ENCODE measurements around the gene ZDBF2.
"Not testable (repeated sequence)": the region's sequence is repeated elsewhere in the genome, so short reads cannot be mapped to it uniquely, and the experiment has no call there.

Gene ZDBF2

DNA sequence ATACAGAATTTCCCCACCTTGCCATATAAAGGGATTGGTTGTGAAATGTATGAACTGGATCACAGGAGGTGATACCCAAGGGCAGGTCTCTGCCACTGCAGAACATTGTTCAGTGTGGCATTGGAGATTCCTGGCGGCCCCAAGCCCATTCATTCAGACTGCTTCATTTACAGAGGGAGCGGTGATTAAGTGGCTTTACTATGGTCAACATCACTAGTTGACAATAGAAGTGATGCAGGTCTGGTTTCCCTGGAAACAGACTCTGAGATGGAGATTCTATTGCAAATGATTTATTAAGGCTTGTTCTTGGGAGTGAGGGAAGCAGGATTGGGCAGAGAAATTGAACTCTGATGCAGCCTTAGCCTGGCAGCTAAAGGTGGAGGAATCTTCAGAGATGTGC is 62.4 kb downstream of the ZDBF2 start:
- DNase-seq, result no peak

DNA sequence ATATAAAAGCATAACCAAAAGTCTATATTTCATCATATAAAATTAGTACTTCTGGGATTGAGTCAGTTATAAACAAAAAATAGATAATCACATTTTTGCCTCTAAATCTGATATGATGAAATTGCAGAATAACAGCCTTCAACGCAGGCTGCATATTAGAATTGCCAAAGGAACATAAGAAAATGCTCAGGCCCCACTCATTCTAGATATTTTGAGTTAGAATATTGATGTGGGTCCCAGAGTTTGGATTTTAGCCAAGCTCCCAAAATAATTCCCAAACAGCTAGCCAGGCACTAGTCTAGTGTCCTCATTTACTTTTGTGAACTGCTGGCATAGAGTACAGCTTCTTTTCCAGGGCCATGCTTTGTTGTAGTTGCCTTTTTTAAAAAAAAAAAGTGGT is 63.5 kb downstream of the ZDBF2 start:
- DNase-seq, result no peak

DNA sequence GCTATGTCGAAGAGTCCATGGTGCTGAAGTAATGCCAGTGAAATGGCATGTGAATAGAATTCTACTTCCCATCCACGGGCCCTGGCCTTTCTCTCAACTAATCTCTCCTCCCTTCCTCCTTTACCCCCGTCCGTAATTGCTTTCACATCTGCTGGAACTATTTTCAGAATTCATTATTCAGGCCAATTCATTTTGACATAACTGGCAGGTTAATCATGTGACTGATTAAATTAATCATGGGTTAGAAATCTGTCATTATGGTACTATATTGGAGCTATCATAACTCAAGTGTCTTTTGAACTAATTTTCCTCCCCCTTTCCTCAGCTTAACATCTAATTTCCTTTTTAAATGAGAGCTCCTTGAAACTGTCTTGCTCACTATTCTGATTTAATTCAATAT is 66.9 kb downstream of the ZDBF2 start:
- DNase-seq, result no peak

DNA sequence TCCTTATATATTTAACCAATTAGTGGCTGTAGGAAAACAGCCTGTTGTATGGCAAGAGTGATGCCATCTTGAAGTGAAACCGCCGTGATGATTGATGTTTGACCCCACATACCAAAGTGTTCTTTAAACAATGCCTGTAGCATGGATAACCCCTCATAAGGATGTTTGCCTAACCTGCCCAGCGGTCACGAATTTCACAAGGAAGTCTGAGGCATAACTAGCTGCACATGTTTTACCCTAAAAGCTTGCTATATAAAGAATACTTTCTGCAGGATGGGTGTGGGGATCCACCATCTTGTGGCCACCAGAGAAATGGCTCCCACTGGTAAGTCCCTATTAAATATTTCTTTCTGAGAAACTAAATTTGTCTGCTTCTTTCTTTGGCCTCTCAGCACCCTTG is 68.7 kb downstream of the ZDBF2 start:
- DNase-seq, result no peak

DNA sequence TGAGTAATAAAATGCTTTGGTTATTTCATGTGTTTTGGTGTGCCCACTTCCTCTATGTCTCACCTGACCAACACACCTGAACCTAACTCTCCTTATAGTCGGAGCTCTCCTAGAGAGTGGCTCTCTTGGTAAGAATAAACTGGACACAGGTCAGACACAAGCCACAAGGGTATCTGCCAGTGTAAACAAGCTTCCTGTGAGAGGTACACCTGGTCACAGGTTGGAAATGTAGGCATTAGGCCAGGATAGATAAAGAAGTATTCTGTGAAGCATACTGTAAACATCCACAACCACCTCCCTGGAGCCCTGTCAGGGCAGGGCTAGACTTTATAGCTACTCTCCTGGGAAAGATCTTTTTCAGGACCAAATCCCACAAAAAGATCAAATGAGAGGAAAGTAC is 69.4 kb downstream of the ZDBF2 start:
- DNase-seq, result no peak

DNA sequence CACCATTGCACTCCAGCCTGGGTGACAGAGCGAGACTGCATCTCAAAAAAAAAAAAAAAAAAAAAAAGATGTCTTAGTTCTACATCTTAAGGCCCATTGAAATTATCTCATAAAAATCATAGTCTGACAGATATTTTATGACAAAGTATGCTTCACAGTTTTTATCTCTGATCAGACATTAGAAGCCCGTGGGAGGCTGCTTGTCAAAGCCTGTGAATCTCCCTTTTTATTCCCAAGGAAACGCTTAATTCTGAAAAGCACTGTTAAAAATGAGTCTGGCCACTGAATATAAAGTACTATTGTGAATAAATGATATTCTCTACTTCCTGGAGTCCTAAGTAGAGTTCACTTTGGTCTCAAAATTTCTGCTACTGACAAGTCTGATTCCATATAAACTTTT is 71.1 kb downstream of the ZDBF2 start:
- DNase-seq, result no peak

DNA sequence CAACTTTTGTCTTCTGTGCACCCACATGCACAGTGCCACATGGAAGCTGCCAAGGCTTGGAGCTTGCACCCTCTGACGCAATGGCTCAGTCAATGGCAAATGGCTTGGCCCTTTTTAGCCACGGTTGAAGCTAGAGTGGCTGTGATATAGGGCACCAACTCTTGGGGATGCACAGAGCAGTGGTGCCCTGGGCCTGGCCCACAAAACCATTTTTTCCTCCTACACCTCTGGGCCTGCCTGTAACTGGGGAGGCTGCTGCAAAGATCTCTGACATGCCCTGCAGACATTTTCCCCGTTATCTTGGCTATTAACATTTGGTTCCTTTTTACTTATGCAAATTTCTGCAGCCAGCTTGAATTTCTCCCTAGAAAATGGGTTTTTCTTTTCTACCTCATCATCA is 74.9 kb downstream of the ZDBF2 start:
- DNase-seq, result no peak

DNA sequence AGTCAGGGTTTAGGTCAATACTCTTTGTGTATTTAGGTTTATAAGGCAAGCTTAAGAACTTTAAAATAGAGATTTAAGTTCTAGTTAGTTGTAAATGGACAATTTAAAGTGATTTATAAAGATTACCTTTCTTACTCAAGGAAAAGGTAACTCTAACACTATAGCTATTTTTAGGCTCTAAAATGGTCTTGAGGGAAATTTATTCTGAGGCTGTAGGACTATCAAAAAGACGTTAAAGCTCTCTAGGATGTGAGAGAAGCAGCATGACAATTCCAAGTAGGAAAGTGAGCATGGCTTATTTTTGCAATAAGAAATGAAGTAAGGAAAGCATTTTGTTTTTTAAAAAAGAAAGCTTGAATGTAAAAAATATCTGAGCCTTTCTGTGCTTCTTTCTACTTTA is 78.1 kb downstream of the ZDBF2 start:
- DNase-seq, result no peak

DNA sequence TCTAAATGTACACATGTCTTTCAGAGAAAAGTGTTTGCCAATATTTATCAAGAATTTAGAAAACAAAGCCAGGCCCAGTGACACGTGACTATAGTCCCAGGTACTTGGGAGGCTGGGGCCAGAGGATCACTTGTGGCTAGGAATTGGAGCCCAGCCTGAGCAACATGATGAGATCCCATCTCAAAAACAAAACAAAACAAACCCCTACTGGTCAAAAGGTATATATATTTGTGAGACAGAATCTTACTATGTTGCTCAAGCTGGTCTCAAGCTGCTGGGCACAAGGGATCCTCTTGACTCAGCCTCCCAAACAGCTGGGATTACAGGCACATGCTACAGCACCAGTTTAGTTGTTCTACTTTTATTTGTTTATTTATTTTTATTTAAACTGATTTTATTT is 79.2 kb downstream of the ZDBF2 start:
- no peak for DNase-seq

DNA sequence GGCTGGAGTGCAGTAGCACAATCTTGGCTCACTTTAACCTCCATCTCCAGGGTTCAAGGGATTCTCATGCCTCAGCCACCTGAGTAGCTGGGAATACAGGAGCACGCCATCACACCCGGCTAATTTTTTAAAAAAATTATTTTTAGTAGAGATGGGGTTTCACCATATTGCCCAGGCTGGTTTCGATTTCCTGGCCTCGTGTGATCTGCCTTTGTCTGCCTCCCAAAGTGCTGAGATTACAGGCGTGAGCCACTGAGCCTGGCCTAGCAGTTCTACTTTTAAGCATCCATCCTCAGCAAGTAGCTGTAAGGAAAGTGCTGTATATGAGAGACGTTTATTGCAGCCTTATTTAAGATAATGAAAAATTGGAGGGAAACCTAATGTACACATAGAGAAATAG is 79.7 kb downstream of the ZDBF2 start:
- DNase-seq, result no peak

DNA sequence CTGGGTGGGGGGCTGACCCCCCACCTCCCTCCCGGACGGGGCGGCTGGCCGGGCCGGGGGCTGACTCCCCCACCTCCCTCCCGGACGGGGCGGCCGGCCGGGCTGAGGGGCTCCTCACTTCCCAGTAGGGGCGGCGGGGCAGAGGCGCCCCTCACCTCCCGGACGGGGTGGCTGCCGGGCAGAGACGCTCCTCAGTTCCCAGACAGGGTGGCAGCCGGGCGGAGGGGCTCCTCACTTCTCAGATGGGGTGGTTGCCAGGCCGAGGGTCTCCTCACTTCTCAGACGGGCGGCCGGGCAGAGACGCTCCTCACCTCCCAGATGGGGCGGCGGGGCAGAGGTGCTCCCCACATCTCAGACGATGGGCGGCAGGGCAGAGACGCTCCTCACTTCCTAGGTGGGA is 82.4 kb downstream of the ZDBF2 start:
- not testable (repeated sequence) for DNase-seq

DNA sequence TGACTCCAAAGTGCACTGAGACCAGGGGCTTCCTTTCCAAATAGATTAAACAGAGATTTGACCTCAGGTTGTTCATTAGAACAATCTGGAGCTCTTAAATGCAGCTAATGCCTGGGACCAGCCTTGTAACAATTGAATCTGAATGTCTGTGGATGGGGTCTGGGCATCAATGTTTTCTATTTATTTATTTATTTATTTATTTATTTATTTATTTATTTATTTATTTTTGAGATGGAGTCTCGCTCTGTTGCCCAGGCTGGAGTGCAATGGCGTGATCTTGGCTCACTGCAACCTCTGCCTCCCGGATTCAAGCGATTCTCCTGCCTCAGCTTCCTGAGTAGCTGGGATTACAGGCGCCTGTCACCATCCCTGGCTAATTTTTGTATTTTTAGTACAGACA is 86.4 kb downstream of the ZDBF2 start:
- not testable (repeated sequence) for DNase-seq

DNA sequence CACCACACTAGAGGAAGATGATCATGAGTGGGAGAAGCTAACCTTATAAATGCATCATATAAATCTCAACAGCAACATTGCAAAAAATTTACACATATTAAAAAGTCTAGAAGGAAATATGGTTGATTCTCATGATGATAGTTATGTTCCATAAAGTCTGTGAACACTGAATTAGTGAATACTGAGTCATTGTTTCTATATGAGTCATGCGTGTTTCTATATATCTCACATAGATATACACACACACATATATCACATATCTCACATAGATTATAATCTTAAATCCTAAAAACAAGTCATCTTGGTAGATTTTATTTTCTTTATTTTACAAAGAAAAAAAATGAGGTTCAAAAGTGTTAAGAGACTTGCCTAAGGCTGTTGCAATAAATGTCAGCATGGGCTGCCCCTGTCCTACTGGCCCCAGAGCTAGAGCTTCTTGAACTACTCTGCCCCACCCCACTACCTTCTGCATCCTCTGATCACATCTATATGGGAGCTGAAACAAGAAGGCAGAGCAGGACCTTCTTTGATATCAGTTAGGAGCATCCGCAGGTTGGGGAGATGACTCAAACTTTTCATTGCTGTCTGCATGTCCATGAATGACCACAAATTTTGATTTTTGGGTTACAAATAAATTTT is 87.1 kb downstream of the ZDBF2 start:
- no peak for DNase-seq

Data from cortex of kidney (tissue), 1 donor.